Spinal cord (tissue), 10 donors: Measurements from ENCODE around the gene KCND2. TPM values are rescaled to one million over a fixed set of nuclear protein-coding genes. Genes with fewer than 3 reads are reported as not detected.

Experiments used
- DNase-seq, 6 donors: peaks; one replicate each; pipeline versions ENCODE4 v3.0.0 to v3.0.0-alpha.2; 2013 to 2015; ENCODE audit warnings: low spot score in 6 of 6, low read depth in 4 of 6
- H3K27ac ChIP-seq: one replicate; pipeline ENCODE4 v1.5.1; 2013; ENCODE audit warnings: low read depth, low read length, control low read depth
- H3K27me3 ChIP-seq: one replicate; pipeline ENCODE4 v1.6.1; 2013; ENCODE audit warnings: low read length; ENCODE audit not compliant: control insufficient read depth, insufficient read depth
- H3K36me3 ChIP-seq: one replicate; pipeline ENCODE4 v1.6.1; 2013; ENCODE audit warnings: low read length; ENCODE audit not compliant: control insufficient read depth, insufficient read depth
- H3K4me1 ChIP-seq: one replicate; pipeline ENCODE4 v1.6.1; 2013; ENCODE audit warnings: low read length; ENCODE audit not compliant: control insufficient read depth, insufficient read depth
- H3K4me3 ChIP-seq: one replicate; pipeline ENCODE4 v1.5.1; 2013; ENCODE audit warnings: low read depth, low read length, control low read depth
- H3K9me3 ChIP-seq: one replicate; pipeline ENCODE4 v1.6.1; 2013; ENCODE audit warnings: low read length; ENCODE audit not compliant: control insufficient read depth, insufficient read depth
- WGBS: methylation state at CpG from one replicate; pipeline ENCODE4 v1.1.5; 2013; ENCODE audit warnings: missing lambda C conversion rate; ENCODE audit not compliant: insufficient coverage; 5-methylcytosine and 5-hydroxymethylcytosine counted together
- polyA plus RNA-seq, 2 donors: library from polyadenylated mRNA; unstranded; fragments of 120-200 nt; gene quantifications; one replicate each; pipeline ENCODE4 v1.2.1, GENCODE V29; 2013; ENCODE audit not compliant: insufficient read length in 2 of 2
- total RNA-seq, 2 donors: library from RNA; depleted of rRNA in 1 of 2; stranded (reverse); fragments of 120-200 nt in 1 of 2; fragments of >200 nt in 1 of 2; gene quantifications; one replicate each; pipeline versions ENCODE4 v1.2.3 to v1.2.4, GENCODE V29; 2013 to 2014
- donor health status: healthy.

KCND2 gene
- total and polyA plus RNA-seq, 4 donors: 25.2 to 86.4 (median 63.4) TPM

- peak overlapping the region; percentile 10 for H3K27ac ChIP-seq
- H3K4me1 ChIP-seq: peaks cover 5% of the 10 kb centered on the region
- WGBS: 75% methylated on average over 2 of the region's 4 CpGs
- DNase-seq: no peak
- H3K4me3 ChIP-seq: no peak overlapping the region
- H3K27me3 ChIP-seq: no peaks in the 10 kb centered on the region
- H3K9me3 ChIP-seq: no peaks in the 10 kb centered on the region
- no peaks in the 10 kb centered on the region for H3K36me3 ChIP-seq
Measured at GRCh38 chr7:120717166-120717565, 444.2 kb downstream of the KCND2 start.

DNA sequence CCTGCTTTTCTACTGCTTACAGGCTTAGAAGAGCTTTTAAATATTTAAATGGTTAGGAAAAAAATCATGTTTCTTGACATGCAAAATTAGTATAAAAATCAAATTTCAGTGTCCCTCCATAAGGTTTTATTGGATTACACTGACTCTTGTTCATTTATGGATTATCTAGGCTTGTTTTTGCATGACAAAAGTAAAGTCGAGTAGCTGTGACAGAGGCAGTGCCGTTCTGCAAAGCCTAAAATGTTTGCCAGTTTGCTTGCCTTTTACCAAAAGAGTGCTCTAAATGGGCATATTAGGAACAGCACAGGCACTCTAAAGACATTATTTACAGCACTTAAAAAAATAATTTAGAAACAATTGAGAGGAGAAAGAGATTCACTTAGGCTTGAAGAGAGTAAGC, 445.4 kb downstream of the KCND2 start:
- DNase-seq: no peak
- Histone ChIP-seq H3K27me3 (no peaks in the 10 kb centered on the region), H3K27ac (peak overlapping the region; percentile 0), H3K4me3 (no peak overlapping the region), H3K9me3 (no peaks in the 10 kb centered on the region), H3K4me1 (peaks cover 8% of the 10 kb centered on the region), H3K36me3 (no peaks in the 10 kb centered on the region)
- no CpG with 5 or more reads among the region's 2 CpGs for WGBS

- H3K4me1 ChIP-seq: peaks cover 8% of the 10 kb centered on the region
- H3K9me3 ChIP-seq: no peaks in the 10 kb centered on the region
- no peaks in the 10 kb centered on the region for H3K27me3 ChIP-seq
- DNase-seq: peak in 1 of 6 donors; percentile 64
- H3K4me3 ChIP-seq: no peak overlapping the region
- no peaks in the 10 kb centered on the region for H3K36me3 ChIP-seq
- H3K27ac ChIP-seq: peak overlapping the region; percentile 68
- 27% methylated on average over 1 of the region's 2 CpGs for WGBS
Measured at GRCh38 chr7:120720317-120720716, 447.3 kb downstream of the KCND2 start.

DNA sequence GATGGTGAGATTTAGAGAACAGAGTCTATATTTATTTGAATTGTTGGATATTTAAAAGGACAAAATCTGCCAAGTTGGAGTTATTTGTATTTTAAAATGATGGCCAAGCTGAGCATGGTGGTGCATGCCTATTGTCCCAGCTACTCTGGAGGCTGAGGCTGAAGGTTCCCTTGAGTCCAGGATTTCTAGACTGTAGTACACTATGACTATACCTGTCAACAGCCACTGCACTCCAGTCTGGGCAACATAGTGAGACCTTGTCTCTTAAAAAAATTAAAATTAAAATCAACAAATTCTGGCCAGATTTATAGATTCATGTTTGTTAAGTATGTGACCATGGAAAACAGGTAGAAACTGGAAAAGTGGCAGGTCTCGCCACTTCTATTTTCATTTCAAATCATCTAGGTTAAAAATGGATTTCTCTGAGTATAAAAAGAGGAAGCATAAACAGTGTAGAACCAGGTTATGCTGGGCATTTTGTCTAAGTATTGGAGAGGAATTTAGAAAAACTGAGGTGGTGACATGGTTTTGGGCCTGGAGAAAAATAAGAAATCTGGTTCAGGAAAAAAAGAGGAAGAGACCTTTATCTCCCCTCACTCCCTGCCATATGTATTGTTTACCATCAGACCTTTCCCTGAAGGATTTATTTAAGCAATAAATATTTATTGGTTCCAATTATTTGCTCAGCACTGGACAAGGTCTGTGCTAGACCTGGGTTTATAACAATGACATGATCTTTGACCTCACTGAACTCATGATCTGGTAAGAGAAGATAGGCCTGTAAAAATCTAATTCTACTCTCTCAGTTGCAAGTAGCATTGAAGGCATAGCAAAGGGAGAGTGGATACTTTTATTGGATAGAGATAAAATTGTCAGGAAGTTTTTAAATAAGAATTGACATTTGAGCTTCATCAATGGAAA, 450.8 kb downstream of the KCND2 start:
- Histone ChIP-seq H3K27me3 (no peaks in the 10 kb centered on the region), H3K9me3 (no peaks in the 10 kb centered on the region), H3K4me1 (peaks cover 8% of the 10 kb centered on the region), H3K36me3 (no peaks in the 10 kb centered on the region), H3K4me3 (no peak overlapping the region), H3K27ac (peak overlapping the region; percentile 34)
- no peak for DNase-seq
- no CpG with 5 or more reads among the region's 1 CpG for WGBS

- H3K27ac ChIP-seq: peak overlapping the region; percentile 36
- H3K36me3 ChIP-seq: no peaks in the 10 kb centered on the region
- DNase-seq: peak in 2 of 6 donors; percentile 39 to 57
- WGBS: 22% methylated on average over 1 of the region's 2 CpGs
- H3K9me3 ChIP-seq: no peaks in the 10 kb centered on the region
- H3K4me3 ChIP-seq: no peak overlapping the region
- no peaks in the 10 kb centered on the region for H3K27me3 ChIP-seq
- H3K4me1 ChIP-seq: peaks cover 8% of the 10 kb centered on the region
Measured at GRCh38 chr7:120724448-120724847, 451.5 kb downstream of the KCND2 start.

DNA sequence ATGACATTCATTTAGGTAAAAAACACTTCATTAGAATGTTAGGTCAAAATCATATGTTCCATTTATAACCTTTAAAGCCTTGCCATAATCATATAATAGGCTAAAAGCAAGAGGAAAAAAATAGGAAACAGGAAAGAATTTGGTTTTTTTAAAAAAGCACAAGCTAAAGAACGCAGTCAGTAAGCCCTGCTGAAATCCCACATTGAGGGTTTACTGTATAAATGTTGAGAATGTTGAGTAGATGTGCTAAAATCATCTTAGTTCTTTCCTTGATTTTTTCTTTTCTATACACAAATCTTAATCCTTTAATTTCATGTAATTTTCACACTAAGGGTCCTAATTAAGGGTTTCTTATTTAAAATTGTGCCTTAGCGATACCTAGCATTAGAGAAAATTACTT, 452.0 kb downstream of the KCND2 start:
- DNase-seq: peak in 1 of 6 donors; percentile 29
- peak overlapping the region; percentile 36 for H3K27ac ChIP-seq
- H3K9me3 ChIP-seq: no peaks in the 10 kb centered on the region
- no peaks in the 10 kb centered on the region for H3K36me3 ChIP-seq
- H3K27me3 ChIP-seq: no peaks in the 10 kb centered on the region
- peaks cover 8% of the 10 kb centered on the region for H3K4me1 ChIP-seq
- no peak overlapping the region for H3K4me3 ChIP-seq
- WGBS: no CpG with 5 or more reads among the region's 2 CpGs

DNA sequence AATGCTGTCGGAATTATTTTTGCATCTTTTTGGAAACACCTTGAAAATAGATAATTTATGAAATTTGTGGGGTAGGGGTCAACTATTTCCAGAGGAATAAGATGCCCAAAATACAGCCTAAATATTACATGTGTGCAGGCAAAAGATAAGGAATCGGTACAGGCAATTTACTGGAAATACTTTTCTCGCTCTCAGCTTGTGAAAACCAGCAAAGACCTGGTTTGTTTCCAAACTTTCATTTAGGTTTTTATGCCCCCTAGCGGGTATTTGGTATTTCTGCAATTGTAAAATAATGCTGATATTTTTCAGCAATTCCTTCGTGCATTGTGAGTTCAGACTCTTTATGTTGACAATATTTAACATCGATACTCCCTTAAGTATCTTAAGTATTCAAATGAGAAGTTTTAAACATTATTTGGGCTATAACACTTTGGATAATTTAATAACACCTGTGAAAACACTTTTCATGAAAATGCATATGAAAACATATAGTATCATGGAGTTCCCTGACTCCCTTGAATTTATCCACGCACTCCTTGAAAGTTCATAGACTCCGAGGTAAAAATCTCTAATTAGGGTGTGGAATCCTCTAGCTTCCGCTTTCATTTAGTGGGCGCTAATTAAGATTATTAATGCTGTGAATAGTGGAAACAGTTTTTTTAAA, 452.5 kb downstream of the KCND2 start:
- H3K9me3 ChIP-seq: no peaks in the 10 kb centered on the region
- peaks cover 4% of the 10 kb centered on the region for H3K4me1 ChIP-seq
- H3K4me3 ChIP-seq: no peak overlapping the region
- H3K27ac ChIP-seq: peak overlapping the region; percentile 36
- WGBS: no CpG with 5 or more reads among the region's 10 CpGs
- no peaks in the 10 kb centered on the region for H3K36me3 ChIP-seq
- H3K27me3 ChIP-seq: no peaks in the 10 kb centered on the region
- peak in 3 of 6 donors; percentile 58 to 92 (median 77) for DNase-seq

- H3K27ac ChIP-seq: no peak overlapping the region
Measured at GRCh38 chr7:120729245-120729644, 456.3 kb downstream of the KCND2 start.

GRCh38 chr7:120731271-120731670, 458.3 kb downstream of the KCND2 start:
- peak in 1 of 6 donors; percentile 42 for DNase-seq

More at GRCh38 chr7:120729245-120729644, 456.3 kb downstream of the KCND2 start:
- no peak for DNase-seq
- H3K9me3 ChIP-seq: no peaks in the 10 kb centered on the region
- no peak overlapping the region for H3K4me3 ChIP-seq
- no peaks in the 10 kb centered on the region for H3K36me3 ChIP-seq
- no peaks in the 10 kb centered on the region for H3K27me3 ChIP-seq
- H3K4me1 ChIP-seq: no peaks in the 10 kb centered on the region
- WGBS: no CpG with 5 or more reads among the region's 1 CpG

More at GRCh38 chr7:120731271-120731670, 458.3 kb downstream of the KCND2 start:
- Histone ChIP-seq H3K9me3 (no peaks in the 10 kb centered on the region), H3K27ac (no peak overlapping the region), H3K4me3 (no peak overlapping the region), H3K36me3 (no peaks in the 10 kb centered on the region), H3K27me3 (no peaks in the 10 kb centered on the region), H3K4me1 (no peaks in the 10 kb centered on the region)
